ENCODE data around the gene PALD1.

The PALD1 gene

GRCh38 chr10:70592186-70592735 lies 113.7 kb downstream of the PALD1 start:
- no peak for DNase-seq (ENCODE audit: low spot score)

DNA sequence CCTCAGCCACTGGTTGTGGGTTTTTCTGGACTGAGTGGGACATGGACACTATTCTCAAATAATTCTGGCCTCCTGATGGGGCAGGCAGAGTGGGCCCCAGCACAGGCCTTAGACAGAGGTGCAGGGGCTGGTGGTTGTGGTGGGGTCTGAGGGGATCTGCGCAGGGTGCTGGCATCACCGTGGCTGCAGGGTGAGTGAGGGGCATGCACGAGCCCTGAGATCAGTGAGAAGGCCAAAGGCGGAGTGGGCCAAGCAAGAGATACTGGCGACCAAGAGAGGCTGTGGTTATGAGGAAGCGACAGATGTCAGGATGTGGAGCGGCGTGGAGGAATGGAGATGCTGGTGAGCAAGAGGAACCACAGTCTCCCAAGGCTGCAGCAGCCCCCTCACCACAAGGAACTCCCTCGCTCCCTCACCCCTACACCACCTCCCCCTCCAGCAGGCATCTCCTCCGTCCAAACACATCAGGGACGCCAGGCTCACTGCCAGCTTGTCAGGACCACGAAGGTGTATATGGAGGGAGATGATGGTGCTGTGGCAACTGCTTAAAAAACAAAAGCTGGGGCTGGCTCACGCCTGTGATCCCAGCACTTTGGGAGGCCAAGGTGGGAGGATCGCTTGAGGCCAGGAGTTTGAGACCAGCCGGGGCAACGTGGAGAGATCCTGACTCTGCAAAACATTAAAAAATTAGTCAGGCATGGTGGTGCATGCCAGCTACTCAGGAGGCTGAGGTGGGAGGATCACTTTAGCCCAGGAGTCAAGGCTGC lies 114.4 kb downstream of the PALD1 start:
- DNase-seq (ENCODE audit: low spot score), result no peak

- no peak for DNase-seq (ENCODE audit: low spot score)
These were observed 114.9 kb downstream of the PALD1 start for GRCh38 chr10:70593513-70593890.

GRCh38 chr10:70594161-70594560 lies 115.6 kb downstream of the PALD1 start:
- DNase-seq (ENCODE audit: low spot score), result no peak

DNA sequence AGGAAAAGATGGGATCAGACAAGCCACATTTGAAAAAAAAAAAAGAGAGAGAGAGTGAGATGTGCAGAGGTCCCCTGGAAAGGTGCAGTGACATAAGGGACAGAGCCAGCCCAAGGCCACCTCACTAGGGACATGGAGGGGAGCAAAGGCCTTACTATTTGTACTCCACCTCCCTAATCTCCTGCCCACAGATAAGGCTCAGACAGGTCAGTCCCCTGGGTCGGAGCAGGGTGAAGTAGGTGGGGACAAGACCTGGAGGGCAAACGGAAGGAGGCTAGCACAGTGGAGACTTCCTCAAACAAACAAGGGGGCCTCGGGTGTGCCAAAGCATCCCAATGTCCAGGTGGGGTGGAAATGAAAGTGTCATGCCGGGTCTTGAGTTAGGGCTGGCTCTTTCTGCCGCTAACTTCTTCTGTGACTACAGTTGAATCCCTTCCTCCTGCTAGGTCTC lies 117.0 kb downstream of the PALD1 start:
- DNase-seq (ENCODE audit: low spot score), result no peak

GRCh38 chr10:70596110-70596798 lies 117.7 kb downstream of the PALD1 start:
- no peak for DNase-seq (ENCODE audit: low spot score)

DNA sequence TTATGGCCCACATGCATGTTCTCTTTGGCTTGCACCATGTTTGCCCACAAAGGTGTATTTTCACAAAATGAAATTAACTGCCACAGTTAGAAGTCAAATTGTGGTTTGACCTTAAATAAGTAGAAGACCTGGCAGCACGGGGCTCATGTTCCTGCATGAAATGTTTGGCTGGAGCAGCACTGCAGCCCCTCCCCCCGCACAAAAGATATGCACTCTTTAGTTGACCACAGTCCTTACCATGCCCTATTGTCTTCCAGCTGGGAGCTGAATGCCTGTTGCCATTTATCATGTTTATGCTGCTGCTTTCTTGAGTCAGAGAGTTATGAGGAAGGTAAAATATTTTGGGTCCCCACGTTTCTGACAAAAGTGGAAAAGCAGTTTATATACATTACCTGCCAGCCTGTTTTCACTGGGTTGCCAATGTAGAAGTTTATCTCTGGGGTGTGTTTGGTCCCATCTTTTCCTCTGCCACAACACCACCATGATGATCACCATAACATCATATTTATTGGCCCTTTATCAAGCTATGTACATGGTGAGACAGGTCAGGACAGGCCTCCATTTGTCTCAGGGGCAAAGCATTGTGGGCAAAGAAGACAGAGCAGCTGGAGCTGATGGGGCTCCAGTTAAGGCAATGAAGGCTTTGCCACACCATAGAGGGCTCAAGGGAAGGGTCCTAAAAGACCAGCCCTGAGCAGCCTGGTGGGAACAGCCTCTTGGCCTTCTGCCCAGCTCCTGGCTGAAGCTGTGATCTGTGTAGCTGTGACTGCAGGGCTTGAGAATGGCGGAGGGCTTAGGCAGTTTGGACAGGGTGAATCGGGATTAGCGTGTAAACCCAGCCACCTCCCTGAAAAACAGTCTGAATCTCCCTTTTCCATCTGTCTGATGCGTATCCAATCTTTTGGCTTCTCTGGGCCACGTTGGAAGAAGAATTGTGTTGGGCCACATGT lies 118.6 kb downstream of the PALD1 start:
- DNase-seq (ENCODE audit: low spot score), result no peak

- no peak for DNase-seq (ENCODE audit: low spot score)
These were observed 119.6 kb downstream of the PALD1 start for GRCh38 chr10:70597856-70598815.

- no peak for DNase-seq (ENCODE audit: low spot score)
These were observed 120.3 kb downstream of the PALD1 start for GRCh38 chr10:70598857-70599295.

DNA sequence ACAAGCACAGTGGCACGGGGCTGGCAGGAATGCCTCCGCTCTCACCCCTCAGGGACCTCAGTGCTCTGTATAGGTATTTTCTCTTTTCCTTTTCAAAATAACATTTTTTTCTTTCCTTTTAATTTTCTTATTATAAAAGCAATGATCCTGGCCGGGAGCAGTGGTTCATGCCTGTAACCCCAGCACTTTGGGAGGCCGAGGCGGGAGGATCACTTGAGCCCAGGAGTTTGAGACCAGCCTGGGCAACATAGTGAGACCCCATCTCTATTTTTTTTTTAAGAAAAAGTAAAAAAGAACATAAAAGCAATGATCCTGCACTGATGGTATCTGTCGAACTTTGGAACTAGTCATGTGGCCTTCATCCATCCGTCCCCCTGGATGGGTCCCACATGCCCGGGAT lies 120.8 kb downstream of the PALD1 start:
- DNase-seq (ENCODE audit: low spot score), result no peak

DNA sequence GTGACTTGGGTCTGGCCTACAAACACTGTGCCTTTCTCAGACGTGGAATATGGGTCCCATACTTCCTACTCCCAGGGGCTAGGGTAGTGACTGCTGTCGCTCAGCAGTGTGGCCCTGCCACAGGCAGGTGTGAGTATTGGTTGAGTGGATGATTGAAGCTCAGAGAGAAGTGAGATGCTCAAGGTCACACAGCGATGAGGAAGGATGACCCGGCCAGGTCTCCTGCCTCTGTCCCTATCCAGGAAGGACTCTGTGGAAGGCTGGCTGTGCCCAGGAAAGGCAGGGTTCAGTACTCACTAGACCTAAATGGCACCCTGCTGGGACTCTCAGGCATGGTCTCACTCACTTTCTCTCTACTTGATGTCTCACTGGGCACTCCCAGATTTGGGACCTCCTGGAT lies 121.2 kb downstream of the PALD1 start:
- no peak for DNase-seq (ENCODE audit: low spot score)

DNA sequence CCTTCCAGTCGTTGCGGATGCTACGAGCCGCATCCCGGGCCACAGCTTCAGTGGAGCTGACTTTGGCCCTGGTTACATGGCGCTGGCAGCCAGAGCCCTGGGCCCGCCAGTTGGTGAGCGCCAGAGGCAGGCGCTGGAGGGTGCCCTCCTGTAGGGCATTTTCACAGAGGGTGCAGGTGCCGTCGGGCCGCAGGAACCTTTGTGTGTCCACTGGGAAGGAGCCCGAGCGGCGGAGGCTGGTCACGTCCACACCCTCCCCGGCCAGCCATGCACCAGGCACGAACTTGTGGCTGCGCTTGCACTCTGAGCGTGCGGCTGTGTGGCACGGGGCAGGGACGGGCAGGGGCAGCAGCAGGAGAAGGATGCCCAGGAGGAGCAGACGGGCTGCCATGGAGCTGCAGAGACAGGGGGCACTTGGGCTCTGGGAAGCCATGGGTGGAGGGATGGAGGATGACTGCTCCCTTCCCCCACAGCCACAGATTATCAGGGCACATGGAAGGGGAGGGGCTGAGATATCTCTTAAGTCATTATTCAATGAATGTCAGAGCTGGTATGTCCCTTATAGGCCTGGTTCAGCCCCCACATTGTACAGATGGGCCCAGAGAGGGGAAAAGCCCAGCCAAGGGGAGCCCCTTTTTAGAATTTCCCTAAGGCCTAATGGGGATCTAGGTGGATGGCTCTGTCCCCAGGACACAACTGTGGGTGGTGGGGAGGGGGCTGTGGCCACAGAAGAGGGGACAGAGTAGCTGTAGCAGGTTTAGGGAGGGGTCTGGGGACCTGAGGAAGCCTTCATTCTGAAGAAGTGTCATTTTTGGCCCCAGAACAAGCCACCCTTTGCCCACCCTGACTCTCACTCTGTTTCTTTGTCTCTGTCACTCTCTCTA lies 122.2 kb downstream of the PALD1 start:
- DNase-seq (ENCODE audit: low spot score), result no peak

GRCh38 chr10:70601746-70602145 lies 123.2 kb downstream of the PALD1 start:
- no peak for DNase-seq (ENCODE audit: low spot score)

- DNase-seq (ENCODE audit: low spot score), result no peak
These were observed 124.3 kb downstream of the PALD1 start, which contains the start of gene PRF1 for GRCh38 chr10:70602665-70603448. PRF1 (minus strand) TSS chr10:70602741; CDS start chr10:70600902, 1,839 bp downstream.

DNA sequence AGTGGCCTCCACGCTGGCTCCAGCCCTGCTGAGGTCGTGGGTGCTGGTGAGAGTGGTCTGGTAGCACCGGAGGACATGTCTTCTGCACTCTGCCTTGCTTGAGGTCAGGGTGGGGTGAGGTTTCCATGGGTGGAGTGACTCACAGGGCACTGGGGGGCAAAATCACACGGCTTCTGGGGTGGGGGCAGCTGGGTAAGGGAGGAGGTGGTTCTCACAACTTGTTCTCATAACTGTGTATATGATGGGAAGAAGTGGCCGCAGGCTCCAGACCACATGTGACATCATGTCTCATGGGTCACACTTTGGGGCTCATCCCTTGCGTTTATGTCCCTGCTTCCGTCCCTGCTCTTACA lies 124.9 kb downstream of the PALD1 start:
- no peak for DNase-seq (ENCODE audit: low spot score)

DNA sequence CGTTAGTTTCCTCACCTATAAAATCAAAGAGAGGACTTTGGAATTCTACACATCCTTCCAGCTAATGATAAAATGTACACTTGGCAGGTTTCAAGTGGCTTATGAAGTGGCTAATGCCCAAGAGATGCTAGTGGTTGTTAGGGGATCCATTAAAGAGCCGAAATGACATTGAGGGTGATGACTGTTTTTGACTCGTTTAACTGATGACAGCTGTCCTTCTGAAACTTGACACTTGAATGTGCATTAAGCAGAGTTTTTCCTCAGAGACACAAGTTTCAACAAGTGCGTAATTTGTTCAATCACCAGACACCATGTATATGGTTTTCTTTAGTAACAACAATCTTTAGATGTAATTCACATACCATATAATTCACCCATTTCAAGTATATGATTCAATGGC lies 125.5 kb downstream of the PALD1 start:
- DNase-seq (ENCODE audit: low spot score), result no peak

- no peak for DNase-seq (ENCODE audit: low spot score)
These were observed 126.6 kb downstream of the PALD1 start for GRCh38 chr10:70605161-70605560.

DNA sequence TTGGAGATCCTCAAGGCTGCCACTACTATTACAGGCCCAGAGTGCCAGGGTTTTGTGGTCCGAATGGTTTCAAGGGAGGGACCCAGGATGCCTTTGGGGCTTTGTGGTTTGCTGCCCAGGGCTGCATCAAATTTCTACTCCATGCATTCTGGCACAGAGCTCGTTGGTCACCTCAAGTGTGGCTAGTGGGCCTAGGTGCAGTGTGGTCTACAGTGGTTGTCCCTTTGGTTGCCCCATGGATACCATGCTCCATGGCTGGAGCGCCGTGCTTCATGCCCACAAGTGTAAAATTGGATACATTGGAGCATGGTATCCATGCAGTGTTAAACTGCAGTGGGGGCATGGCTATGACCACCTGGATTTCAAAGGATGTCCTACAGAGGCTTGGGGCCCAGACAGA lies 129.4 kb downstream of the PALD1 start:
- DNase-seq (ENCODE audit: low spot score), result no peak

DNA sequence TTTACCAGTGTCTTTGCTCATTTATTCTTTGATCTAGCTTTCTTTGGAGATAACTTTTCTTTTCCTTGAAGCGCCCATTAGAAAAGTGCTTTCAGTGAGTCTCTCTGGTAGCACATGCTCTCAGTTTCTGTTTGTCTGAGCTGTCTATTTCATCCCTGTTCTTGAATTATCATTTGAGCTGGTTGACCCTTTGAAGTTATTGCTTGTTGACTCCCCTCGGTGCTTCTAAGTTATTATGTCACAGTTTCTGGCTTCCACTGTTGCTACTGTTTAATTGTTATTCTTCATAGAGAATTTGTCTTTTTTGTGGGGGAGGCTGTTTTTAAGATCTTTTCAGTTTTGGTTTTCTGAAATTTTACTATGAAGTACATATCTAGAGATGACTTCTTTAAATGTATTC lies 135.4 kb downstream of the PALD1 start:
- no peak for DNase-seq (ENCODE audit: low spot score)
